HepG2 (cell line): ENCODE results near the gene EPG5.

Source experiments
- ADNP ChIP-seq: sonication (generic); formaldehyde crosslinking; IDR thresholded peaks from 2 replicates; pipeline ENCODE4 v1.4.0; 2020; ENCODE audit warnings: missing genetic modification reagents
- CREB1 ChIP-seq, 2 experiments: fragments of 450-650 bp in 1 of 2; IDR thresholded peaks; 2 replicates each; pipeline ENCODE4 v1.6.1; 2016 to 2017; ENCODE audit warnings: control low read depth in 1 of 2, mild to moderate bottlenecking in 1 of 2, missing compliant biosample characterization in 1 of 2, missing genetic modification characterization in 1 of 2
- HCFC1 ChIP-seq: fragments of 150-350 bp; IDR thresholded peaks from 2 replicates; pipeline ENCODE4 v1.6.1; 2014; ENCODE audit warnings: low read depth, low read length
- POLR2A ChIP-seq, 2 experiments: IDR thresholded peaks; 2 replicates each; pipeline ENCODE4 v1.6.1; 2011; ENCODE audit warnings: low read depth in 2 of 2, low read length in 2 of 2, mild to moderate bottlenecking in 1 of 2, moderate library complexity in 1 of 2; ENCODE audit not compliant: insufficient read depth in 1 of 2
- RXRA ChIP-seq: sonication (generic); formaldehyde crosslinking; IDR thresholded peaks from 2 replicates; pipeline ENCODE4 v1.5.1; 2020; ENCODE audit warnings: missing genetic modification reagents
- SIN3B ChIP-seq: fragments of 150-350 bp; IDR thresholded peaks from 2 replicates; pipeline ENCODE4 v1.6.1; 2014; ENCODE audit warnings: low read length
- ZNF138 ChIP-seq: sonication (generic); formaldehyde crosslinking; IDR thresholded peaks from 2 replicates; pipeline ENCODE4 v1.5.0; 2020; ENCODE audit warnings: mild to moderate bottlenecking, low read depth, missing genetic modification reagents
- ZNF543 ChIP-seq: sonication (generic); formaldehyde crosslinking; IDR thresholded peaks from 2 replicates; pipeline ENCODE4 v1.4.0; 2020; ENCODE audit warnings: mild to moderate bottlenecking, missing genetic modification reagents
- ZNF672 ChIP-seq: sonication (generic); formaldehyde crosslinking; IDR thresholded peaks from 2 replicates; pipeline ENCODE4 v1.8.1; 2022; ENCODE audit warnings: missing genetic modification reagents
- ZNF792 ChIP-seq: IDR thresholded peaks from 2 replicates; pipeline ENCODE4 v1.6.1; 2016
- TF ChIP-seq, protein P1 (sequence below): sonication (generic); formaldehyde crosslinking; IDR thresholded peaks from 2 replicates; pipeline ENCODE4 v1.4.0; 2020; ENCODE audit warnings: missing genetic modification reagents, borderline replicate concordance
- TF ChIP-seq, protein P2 (sequence below): sonication (generic); formaldehyde crosslinking; IDR thresholded peaks from 2 replicates; pipeline ENCODE4 v1.5.0; 2020; ENCODE audit warnings: mild to moderate bottlenecking, missing genetic modification reagents, moderate library complexity

GRCh38 chr18:45926691-45927090 lies 40.4 kb downstream of the EPG5 start:
- TF ChIP-seq, protein P1, sequence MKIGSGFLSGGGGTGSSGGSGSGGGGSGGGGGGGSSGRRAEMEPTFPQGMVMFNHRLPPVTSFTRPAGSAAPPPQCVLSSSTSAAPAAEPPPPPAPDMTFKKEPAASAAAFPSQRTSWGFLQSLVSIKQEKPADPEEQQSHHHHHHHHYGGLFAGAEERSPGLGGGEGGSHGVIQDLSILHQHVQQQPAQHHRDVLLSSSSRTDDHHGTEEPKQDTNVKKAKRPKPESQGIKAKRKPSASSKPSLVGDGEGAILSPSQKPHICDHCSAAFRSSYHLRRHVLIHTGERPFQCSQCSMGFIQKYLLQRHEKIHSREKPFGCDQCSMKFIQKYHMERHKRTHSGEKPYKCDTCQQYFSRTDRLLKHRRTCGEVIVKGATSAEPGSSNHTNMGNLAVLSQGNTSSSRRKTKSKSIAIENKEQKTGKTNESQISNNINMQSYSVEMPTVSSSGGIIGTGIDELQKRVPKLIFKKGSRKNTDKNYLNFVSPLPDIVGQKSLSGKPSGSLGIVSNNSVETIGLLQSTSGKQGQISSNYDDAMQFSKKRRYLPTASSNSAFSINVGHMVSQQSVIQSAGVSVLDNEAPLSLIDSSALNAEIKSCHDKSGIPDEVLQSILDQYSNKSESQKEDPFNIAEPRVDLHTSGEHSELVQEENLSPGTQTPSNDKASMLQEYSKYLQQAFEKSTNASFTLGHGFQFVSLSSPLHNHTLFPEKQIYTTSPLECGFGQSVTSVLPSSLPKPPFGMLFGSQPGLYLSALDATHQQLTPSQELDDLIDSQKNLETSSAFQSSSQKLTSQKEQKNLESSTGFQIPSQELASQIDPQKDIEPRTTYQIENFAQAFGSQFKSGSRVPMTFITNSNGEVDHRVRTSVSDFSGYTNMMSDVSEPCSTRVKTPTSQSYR (CRISPR knock-in tag), result no peak
- TF ChIP-seq POLR2A (IDR thresholded peaks at IDR 0.05; ENCODE audit: insufficient read depth in 1 of 2, low read depth in 2 of 2, low read length in 2 of 2), result no peak
- no peak for TF ChIP-seq ZNF543 (CRISPR knock-in tag)
- no peak for TF ChIP-seq ZNF672 (CRISPR knock-in tag)
- no peak for TF ChIP-seq RXRA (CRISPR knock-in tag)
- TF ChIP-seq ADNP (CRISPR knock-in tag), result no peak
- TF ChIP-seq CREB1 (IDR thresholded peaks at IDR 0.05), result no peak
- TF ChIP-seq CREB1 (CRISPR knock-in tag; IDR thresholded peaks at IDR 0.05), result no peak
- no peak for TF ChIP-seq ZNF792
- TF ChIP-seq, protein P2, sequence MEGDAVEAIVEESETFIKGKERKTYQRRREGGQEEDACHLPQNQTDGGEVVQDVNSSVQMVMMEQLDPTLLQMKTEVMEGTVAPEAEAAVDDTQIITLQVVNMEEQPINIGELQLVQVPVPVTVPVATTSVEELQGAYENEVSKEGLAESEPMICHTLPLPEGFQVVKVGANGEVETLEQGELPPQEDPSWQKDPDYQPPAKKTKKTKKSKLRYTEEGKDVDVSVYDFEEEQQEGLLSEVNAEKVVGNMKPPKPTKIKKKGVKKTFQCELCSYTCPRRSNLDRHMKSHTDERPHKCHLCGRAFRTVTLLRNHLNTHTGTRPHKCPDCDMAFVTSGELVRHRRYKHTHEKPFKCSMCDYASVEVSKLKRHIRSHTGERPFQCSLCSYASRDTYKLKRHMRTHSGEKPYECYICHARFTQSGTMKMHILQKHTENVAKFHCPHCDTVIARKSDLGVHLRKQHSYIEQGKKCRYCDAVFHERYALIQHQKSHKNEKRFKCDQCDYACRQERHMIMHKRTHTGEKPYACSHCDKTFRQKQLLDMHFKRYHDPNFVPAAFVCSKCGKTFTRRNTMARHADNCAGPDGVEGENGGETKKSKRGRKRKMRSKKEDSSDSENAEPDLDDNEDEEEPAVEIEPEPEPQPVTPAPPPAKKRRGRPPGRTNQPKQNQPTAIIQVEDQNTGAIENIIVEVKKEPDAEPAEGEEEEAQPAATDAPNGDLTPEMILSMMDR (CRISPR knock-in tag), result no peak
- no peak for TF ChIP-seq HCFC1
- TF ChIP-seq SIN3B, result no peak
- TF ChIP-seq ZNF138, result no peak
